Mesendoderm (in vitro differentiated cells): ENCODE results near the gene MAST4.

Experiments used
- DNase-seq: peaks from one replicate; pipeline ENCODE4 v3.0.0; 2013
- H2AK5ac ChIP-seq: 2 replicates; pipeline ENCODE4 v1.6.1; 2013; ENCODE audit warnings: low read length, inconsistent platforms
- H2BK120ac ChIP-seq: 2 replicates; pipeline ENCODE4 v1.6.1; 2013; ENCODE audit warnings: low read depth, mild to moderate bottlenecking, low read length, moderate library complexity, mixed read lengths
- H2BK15ac ChIP-seq: replicated peaks from 2 replicates; pipeline ENCODE4 v1.6.1; 2013; ENCODE audit warnings: low read depth, mild to moderate bottlenecking, moderate library complexity
- H2BK5ac ChIP-seq: 2 replicates; pipeline ENCODE4 v1.6.1; 2013; ENCODE audit warnings: low read length, inconsistent platforms
- H3K18ac ChIP-seq: 2 replicates; pipeline ENCODE4 v1.6.1; 2013; ENCODE audit warnings: mild to moderate bottlenecking, low read length, mixed read lengths
- H3K23ac ChIP-seq: one replicate; pipeline ENCODE4 v1.6.1; 2013; ENCODE audit warnings: low read length
- H3K27ac ChIP-seq: 2 replicates; pipeline ENCODE4 v1.5.1; 2013; ENCODE audit warnings: low read depth, mild to moderate bottlenecking, inconsistent platforms, low read length, moderate library complexity
- H3K27me3 ChIP-seq: 2 replicates; pipeline ENCODE4 v1.6.1; 2013; ENCODE audit warnings: low read length, control low read depth, mild to moderate bottlenecking, inconsistent platforms; ENCODE audit not compliant: insufficient read depth, poor library complexity
- H3K36me3 ChIP-seq: 2 replicates; pipeline ENCODE4 v1.6.1; 2013; ENCODE audit warnings: low read length, inconsistent platforms; ENCODE audit not compliant: control insufficient read depth, insufficient read depth
- H3K4ac ChIP-seq: one replicate; pipeline ENCODE4 v1.6.1; 2013; ENCODE audit warnings: low read depth, mild to moderate bottlenecking, low read length, moderate library complexity
- H3K4me1 ChIP-seq: 2 replicates; pipeline ENCODE4 v1.6.1; 2013; ENCODE audit warnings: low read depth, low read length, inconsistent platforms; ENCODE audit not compliant: control insufficient read depth
- H3K4me2 ChIP-seq: 2 replicates; pipeline ENCODE4 v1.6.1; 2013; ENCODE audit warnings: low read length
- H3K4me3 ChIP-seq: 2 replicates; pipeline ENCODE4 v1.5.1; 2013; ENCODE audit warnings: mild to moderate bottlenecking, low read length
- H3K56ac ChIP-seq: one replicate; pipeline ENCODE4 v1.6.1; 2013; ENCODE audit warnings: low read length
- H3K79me1 ChIP-seq: 2 replicates; pipeline ENCODE4 v1.6.1; 2013; ENCODE audit warnings: low read length, inconsistent platforms
- H3K79me2 ChIP-seq: 2 replicates; pipeline ENCODE4 v1.6.1; 2013; ENCODE audit warnings: mild to moderate bottlenecking, low read length; ENCODE audit not compliant: control insufficient read depth, insufficient read depth
- H3K9ac ChIP-seq: 2 replicates; pipeline ENCODE4 v1.6.1; 2013; ENCODE audit warnings: low read length, inconsistent platforms
- H4K5ac ChIP-seq: one replicate; pipeline ENCODE4 v1.6.1; 2013; ENCODE audit warnings: low read length
- H4K8ac ChIP-seq: one replicate; pipeline ENCODE4 v1.6.1; 2013; ENCODE audit warnings: low read depth, mild to moderate bottlenecking, control low read depth, low read length, moderate library complexity
- WGBS: extraction: QIAGEN DNeasy Blood & Tissue Kit; methylation state at CpG from one replicate; pipeline ENCODE4 v1.1.7; 2013; ENCODE audit warnings: low lambda C conversion rate, missing lambda C conversion rate; ENCODE audit not compliant: insufficient coverage; ENCODE audit errors: extremely low coverage; 5-methylcytosine and 5-hydroxymethylcytosine counted together

The MAST4 gene

GRCh38 chr5:67187006-67187715, 591.0 kb downstream of the MAST4 start:
- DNase-seq, result no peak

DNA sequence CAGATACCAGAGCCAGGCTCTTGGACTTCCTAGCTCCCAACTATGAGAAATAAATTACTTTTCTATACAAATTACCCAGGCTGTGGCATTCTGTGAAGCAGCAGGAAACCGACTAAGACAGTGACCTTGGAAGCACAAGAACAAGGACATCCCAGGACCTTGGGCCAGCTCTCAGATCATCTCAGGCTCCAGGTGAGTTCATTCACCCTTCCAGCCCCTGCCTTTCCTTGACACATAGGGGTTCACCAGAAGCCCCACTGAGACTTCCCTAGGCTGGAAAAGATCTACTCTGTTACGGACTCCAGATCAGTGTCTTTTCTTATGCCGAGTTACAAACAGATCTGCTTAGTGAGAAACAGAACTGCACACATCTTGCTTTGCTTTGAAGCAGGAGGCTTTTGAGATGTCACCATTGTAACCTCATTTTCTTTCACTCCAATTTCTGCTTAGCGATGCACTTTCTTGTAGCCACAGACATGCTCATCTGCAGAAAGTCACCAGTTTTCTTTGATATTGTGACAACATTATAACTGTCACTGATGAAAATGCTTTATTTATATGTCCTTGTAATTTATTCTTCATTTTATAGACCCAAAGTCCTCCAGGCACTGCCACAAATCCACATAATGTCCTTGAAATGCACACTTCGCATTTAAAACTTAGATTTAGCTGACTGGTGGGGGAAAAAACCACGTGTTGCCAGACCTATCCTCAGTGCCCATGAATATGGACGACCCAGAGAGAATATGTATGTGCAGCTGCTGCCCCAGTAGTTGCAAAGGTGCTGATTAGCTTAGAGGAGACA, 592.3 kb downstream of the MAST4 start:
- Histone ChIP-seq H3K4me2 (no peak overlapping the region), H3K27ac (no peak overlapping the region), H3K27me3 (no peaks in the 10 kb centered on the region), H3K36me3 (no peaks in the 10 kb centered on the region), H3K4ac (no peak overlapping the region), H2BK5ac (no peak overlapping the region), H3K9ac (no peak overlapping the region), H3K18ac (no peak overlapping the region), H2BK120ac (no peak overlapping the region), H4K5ac (no peak overlapping the region), H3K23ac (no peak overlapping the region), H3K56ac (no peak overlapping the region), H2BK15ac (no peak overlapping the region), H3K79me1 (no peaks in the 10 kb centered on the region), H3K4me1 (peaks cover 2% of the 10 kb centered on the region), H2AK5ac (no peak overlapping the region), H4K8ac (no peak overlapping the region), H3K79me2 (no peaks in the 10 kb centered on the region), H3K4me3 (no peak overlapping the region)
- no peak for DNase-seq
- no CpG with 5 or more reads among the region's 7 CpGs for WGBS

More at GRCh38 chr5:67187006-67187715, 591.0 kb downstream of the MAST4 start:
- Histone ChIP-seq H2BK15ac (no peak overlapping the region), H3K79me2 (no peaks in the 10 kb centered on the region), H3K18ac (no peak overlapping the region), H3K4me2 (no peak overlapping the region), H2BK120ac (no peak overlapping the region), H2AK5ac (no peak overlapping the region), H3K27me3 (no peaks in the 10 kb centered on the region), H4K5ac (no peak overlapping the region), H3K4me1 (peaks cover 4% of the 10 kb centered on the region), H3K56ac (no peak overlapping the region), H3K23ac (no peak overlapping the region), H3K4ac (no peak overlapping the region), H3K79me1 (no peaks in the 10 kb centered on the region), H4K8ac (no peak overlapping the region), H3K4me3 (no peak overlapping the region), H3K9ac (no peak overlapping the region), H3K36me3 (no peaks in the 10 kb centered on the region), H2BK5ac (no peak overlapping the region), H3K27ac (no peak overlapping the region)
- no CpG with 5 or more reads among the region's 1 CpG for whole genome bisulfite sequencing

- no peak overlapping the region for H3K4me2 ChIP-seq
- H4K5ac ChIP-seq, result no peak overlapping the region
- no peak for DNase-seq
- no peak overlapping the region for H3K4me3 ChIP-seq
- H2BK15ac ChIP-seq, result no peak overlapping the region
- H3K27ac ChIP-seq, result no peak overlapping the region
- H3K36me3 ChIP-seq, result no peaks in the 10 kb centered on the region
- no CpG with 5 or more reads among the region's 3 CpGs for WGBS
- H2BK120ac ChIP-seq, result no peak overlapping the region
- H2AK5ac ChIP-seq, result no peak overlapping the region
- no peaks in the 10 kb centered on the region for H3K79me1 ChIP-seq
- no peaks in the 10 kb centered on the region for H3K27me3 ChIP-seq
- H3K79me2 ChIP-seq, result no peaks in the 10 kb centered on the region
- no peak overlapping the region for H3K23ac ChIP-seq
- no peak overlapping the region for H4K8ac ChIP-seq
- no peak overlapping the region for H2BK5ac ChIP-seq
- no peak overlapping the region for H3K4ac ChIP-seq
- no peak overlapping the region for H3K56ac ChIP-seq
- H3K9ac ChIP-seq, result no peak overlapping the region
- no peak overlapping the region for H3K18ac ChIP-seq
- H3K4me1 ChIP-seq, result peaks cover 2% of the 10 kb centered on the region
Observed at GRCh38 chr5:67189079-67189354, 592.8 kb downstream of the MAST4 start.

GRCh38 chr5:67189931-67190330, 593.7 kb downstream of the MAST4 start:
- no peak overlapping the region for H3K56ac ChIP-seq
- H2BK120ac ChIP-seq, result no peak overlapping the region
- no CpG with 5 or more reads among the region's 1 CpG for WGBS
- H3K4me2 ChIP-seq, result no peak overlapping the region
- H3K9ac ChIP-seq, result no peak overlapping the region
- no peaks in the 10 kb centered on the region for H3K27me3 ChIP-seq
- no peaks in the 10 kb centered on the region for H3K36me3 ChIP-seq
- no peak overlapping the region for H2BK5ac ChIP-seq
- no peaks in the 10 kb centered on the region for H3K79me2 ChIP-seq
- H3K18ac ChIP-seq, result no peak overlapping the region
- H3K4me3 ChIP-seq, result no peak overlapping the region
- no peak overlapping the region for H2AK5ac ChIP-seq
- no peak for DNase-seq
- H4K5ac ChIP-seq, result no peak overlapping the region
- H3K23ac ChIP-seq, result no peak overlapping the region
- no peak overlapping the region for H2BK15ac ChIP-seq
- no peak overlapping the region for H3K27ac ChIP-seq
- H4K8ac ChIP-seq, result no peak overlapping the region
- H3K4me1 ChIP-seq, result peaks cover 2% of the 10 kb centered on the region
- no peaks in the 10 kb centered on the region for H3K79me1 ChIP-seq
- no peak overlapping the region for H3K4ac ChIP-seq

DNA sequence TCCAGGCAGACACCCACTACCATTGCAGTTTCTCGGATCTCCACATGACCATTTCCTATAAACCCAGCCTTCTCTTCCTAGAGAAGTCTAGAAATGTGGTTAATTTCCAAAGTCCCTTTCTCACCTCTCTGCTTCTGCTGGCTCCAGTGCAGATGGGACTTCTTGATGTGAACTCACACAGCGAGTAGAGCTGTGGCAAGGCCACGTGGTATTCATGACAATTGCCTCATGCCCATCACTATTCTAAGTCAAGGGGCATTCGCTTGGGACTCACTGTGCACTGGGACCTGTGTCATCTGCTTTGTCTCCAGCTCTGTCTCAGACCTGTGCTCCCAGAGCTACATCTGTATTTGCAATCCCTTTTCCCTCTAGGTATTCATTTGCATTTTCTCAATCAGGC, 594.2 kb downstream of the MAST4 start:
- peaks cover 2% of the 10 kb centered on the region for H3K4me1 ChIP-seq
- no peak overlapping the region for H3K9ac ChIP-seq
- H3K79me2 ChIP-seq, result no peaks in the 10 kb centered on the region
- no peak overlapping the region for H3K56ac ChIP-seq
- no peaks in the 10 kb centered on the region for H3K36me3 ChIP-seq
- no peaks in the 10 kb centered on the region for H3K79me1 ChIP-seq
- no peak overlapping the region for H2BK5ac ChIP-seq
- H3K23ac ChIP-seq, result no peak overlapping the region
- no peak for DNase-seq
- H2BK120ac ChIP-seq, result no peak overlapping the region
- H3K27ac ChIP-seq, result no peak overlapping the region
- no peak overlapping the region for H3K4me2 ChIP-seq
- H3K27me3 ChIP-seq, result no peaks in the 10 kb centered on the region
- H4K5ac ChIP-seq, result no peak overlapping the region
- no peak overlapping the region for H2BK15ac ChIP-seq
- no peak overlapping the region for H3K18ac ChIP-seq
- H2AK5ac ChIP-seq, result no peak overlapping the region
- no peak overlapping the region for H4K8ac ChIP-seq
- no CpG with 5 or more reads among the region's 4 CpGs for whole genome bisulfite sequencing
- no peak overlapping the region for H3K4ac ChIP-seq
- no peak overlapping the region for H3K4me3 ChIP-seq
